MG63 (cell line): ENCODE results near the gene SNX4. TPM values are rescaled to one million over a fixed set of nuclear protein-coding genes. Genes with fewer than 3 reads are reported as not detected.

Experiments used
- total RNA-seq: library from RNA; depleted of rRNA; stranded (reverse); fragments of >200 nt; shearing (Covaris generic); gene quantifications from 2 replicates; pipeline ENCODE4 v1.2.3, GENCODE V29; 2014; ENCODE audit warnings: low replicate concordance; rRNA removed

Gene SNX4
- total RNA-seq, 1 experiment from 2014 or later, result 16.2 TPM

Other genes with a start within 250 kb of the SNX4 start
- gene ZNF148, start 144.9 kb downstream of the SNX4 start, total RNA-seq, result 22.3 and 39.4 TPM in 2 replicates
- gene OSBPL11, start 75.3 kb upstream of the SNX4 start, total RNA-seq, result 10.0 and 11.6 TPM in 2 replicates